Hepatocyte (in vitro differentiated cells): ENCODE measurements around the gene GH2. TPM values are rescaled to one million over a fixed set of nuclear protein-coding genes. Genes with fewer than 3 reads are reported as not detected.

Source experiments
- DNase-seq: peaks from one replicate; pipeline ENCODE4 v3.0.0-alpha.2; 2016; ENCODE audit warnings: low spot score
- H2AFZ ChIP-seq: fragments of 200-600 bp; sonication (generic); 2 replicates; pipeline ENCODE4 v1.6.0; 2016; ENCODE audit warnings: antibody characterized with exemption, mild to moderate bottlenecking
- H3K27ac ChIP-seq: fragments of 200-600 bp; sonication (generic); 2 replicates; pipeline ENCODE4 v1.5.1; 2016; ENCODE audit warnings: mild to moderate bottlenecking
- H3K27me3 ChIP-seq: fragments of 200-600 bp; sonication (generic); 2 replicates; pipeline ENCODE4 v1.6.1; 2016
- H3K36me3 ChIP-seq: fragments of 200-600 bp; sonication (generic); replicated peaks from 2 replicates; pipeline ENCODE4 v1.5.1; 2016; ENCODE audit warnings: low read depth; ENCODE audit not compliant: insufficient read depth
- H3K4me1 ChIP-seq: fragments of 200-600 bp; sonication (generic); 2 replicates; pipeline ENCODE4 v1.5.1; 2016; ENCODE audit warnings: mild to moderate bottlenecking, moderate library complexity; ENCODE audit not compliant: insufficient read depth
- H3K4me2 ChIP-seq: fragments of 200-600 bp; sonication (generic); 2 replicates; pipeline ENCODE4 v1.6.0; 2016
- H3K4me3 ChIP-seq: fragments of 200-600 bp; sonication (generic); 2 replicates; pipeline ENCODE4 v1.5.1; 2016; ENCODE audit warnings: mild to moderate bottlenecking
- H3K79me2 ChIP-seq: fragments of 200-600 bp; sonication (generic); 2 replicates; pipeline ENCODE4 v1.6.0; 2017; ENCODE audit warnings: mild to moderate bottlenecking
- H3K9me2 ChIP-seq: fragments of 200-600 bp; sonication (generic); replicated peaks from 2 replicates; pipeline ENCODE4 v1.6.0; 2017; ENCODE audit warnings: mild to moderate bottlenecking; ENCODE audit not compliant: insufficient read depth
- H3K9me3 ChIP-seq: fragments of 200-600 bp; sonication (generic); 2 replicates; pipeline ENCODE4 v1.5.1; 2016; ENCODE audit warnings: low read depth, mild to moderate bottlenecking
- H4K20me1 ChIP-seq: fragments of 200-600 bp; sonication (generic); 2 replicates; pipeline ENCODE4 v1.6.0; 2016; ENCODE audit warnings: mild to moderate bottlenecking; ENCODE audit not compliant: insufficient read depth, poor library complexity, severe bottlenecking
- CTCF ChIP-seq: fragments of 200-600 bp; sonication (generic); IDR thresholded peaks from 2 replicates; pipeline ENCODE4 v1.5.1; 2016; ENCODE audit warnings: antibody characterized with exemption, mild to moderate bottlenecking; ENCODE audit not compliant: poor library complexity
- EZH2 ChIP-seq: fragments of 200-600 bp; sonication (generic); IDR thresholded peaks from 2 replicates; pipeline ENCODE4 v1.6.1; 2016; ENCODE audit warnings: antibody characterized with exemption, mild to moderate bottlenecking, borderline replicate concordance
- EZH2phosphoT487 ChIP-seq: fragments of 200-600 bp; sonication (generic); IDR thresholded peaks from one replicate; pipeline ENCODE4 v1.6.1; 2018; ENCODE audit warnings: antibody characterized with exemption, mild to moderate bottlenecking, low read depth, moderate library complexity; ENCODE audit not compliant: unreplicated experiment, severe bottlenecking
- WGBS: methylation state at CpG from one replicate; pipeline ENCODE4 v1.1.6; 2016; ENCODE audit warnings: low lambda C conversion rate; ENCODE audit errors: missing lambda C conversion rate; 5-methylcytosine and 5-hydroxymethylcytosine counted together
- polyA plus RNA-seq: library from polyadenylated mRNA; unstranded; fragments of >200 nt; fragmentation: Nextera tagmentation; extraction: Ambion mirVana; gene quantifications from 2 replicates; pipeline ENCODE4 v1.2.1, GENCODE V29; 2016
- total RNA-seq: library from RNA; depleted of rRNA; stranded (reverse); fragments of >200 nt; gene quantifications from 2 replicates; pipeline ENCODE4 v1.2.3, GENCODE V29; 2014

Gene GH2
- total and polyA plus RNA-seq, 2 experiments from 2014 or later, result not detected

GRCh38 chr17:63855185-63855584 is 26.6 kb downstream of the GH2 start:
- H3K4me2 ChIP-seq, result no peak overlapping the region
- H3K79me2 ChIP-seq, result no peaks in the 10 kb centered on the region
- H3K27me3 ChIP-seq, result no peaks in the 10 kb centered on the region
- no peaks in the 10 kb centered on the region for H3K4me1 ChIP-seq
- H3K4me3 ChIP-seq, result no peak overlapping the region
- TF ChIP-seq EZH2phosphoT487, result no peak
- no peak for TF ChIP-seq CTCF
- no peak for TF ChIP-seq EZH2
- no peaks in the 10 kb centered on the region for H3K9me3 ChIP-seq
- no peak overlapping the region for H2AFZ ChIP-seq
- H4K20me1 ChIP-seq, result no peaks in the 10 kb centered on the region
- DNase-seq, result no peak
- H3K36me3 ChIP-seq, result no peaks in the 10 kb centered on the region
- no peak overlapping the region for H3K27ac ChIP-seq
- 94% methylated on average over 8 of the region's 8 CpGs for WGBS
- H3K9me2 ChIP-seq, result no peaks in the 10 kb centered on the region

GRCh38 chr17:63854709-63855108 is 27.0 kb downstream of the GH2 start:
- no peaks in the 10 kb centered on the region for H3K36me3 ChIP-seq
- no peak overlapping the region for H3K4me2 ChIP-seq
- no peaks in the 10 kb centered on the region for H3K79me2 ChIP-seq
- no peaks in the 10 kb centered on the region for H4K20me1 ChIP-seq
- H3K27me3 ChIP-seq, result no peaks in the 10 kb centered on the region
- H2AFZ ChIP-seq, result no peak overlapping the region
- no peaks in the 10 kb centered on the region for H3K9me3 ChIP-seq
- H3K9me2 ChIP-seq, result no peaks in the 10 kb centered on the region
- TF ChIP-seq CTCF (no peak), EZH2phosphoT487 (no peak), EZH2 (no peak)
- no peaks in the 10 kb centered on the region for H3K4me1 ChIP-seq
- no peak for DNase-seq
- no peak overlapping the region for H3K4me3 ChIP-seq
- 76% methylated on average over 5 of the region's 5 CpGs for WGBS
- no peak overlapping the region for H3K27ac ChIP-seq

- H4K20me1 ChIP-seq, result no peaks in the 10 kb centered on the region
- H3K27me3 ChIP-seq, result no peaks in the 10 kb centered on the region
- TF ChIP-seq EZH2, result no peak
- no peak for TF ChIP-seq EZH2phosphoT487
- TF ChIP-seq CTCF, result no peak
- no peak overlapping the region for H3K4me2 ChIP-seq
- peaks cover 5% of the 10 kb centered on the region for H3K4me1 ChIP-seq
- H3K4me3 ChIP-seq, result no peak overlapping the region
- no peaks in the 10 kb centered on the region for H3K79me2 ChIP-seq
- DNase-seq, result no peak
- no peaks in the 10 kb centered on the region for H3K9me2 ChIP-seq
- H3K27ac ChIP-seq, result no peak overlapping the region
- no peak overlapping the region for H2AFZ ChIP-seq
- no peaks in the 10 kb centered on the region for H3K9me3 ChIP-seq
- H3K36me3 ChIP-seq, result no peaks in the 10 kb centered on the region
- 95% methylated on average over 2 of the region's 2 CpGs for WGBS
Observed at GRCh38 chr17:63853260-63853659, 28.5 kb downstream of the GH2 start.

- Histone ChIP-seq H3K4me1 (peaks cover 5% of the 10 kb centered on the region), H3K27me3 (no peaks in the 10 kb centered on the region), H3K4me3 (no peak overlapping the region), H3K4me2 (no peak overlapping the region), H3K36me3 (no peaks in the 10 kb centered on the region), H2AFZ (no peak overlapping the region), H3K9me2 (no peaks in the 10 kb centered on the region), H4K20me1 (no peaks in the 10 kb centered on the region), H3K9me3 (no peaks in the 10 kb centered on the region), H3K27ac (no peak overlapping the region), H3K79me2 (no peaks in the 10 kb centered on the region)
- no peak for TF ChIP-seq EZH2
- TF ChIP-seq EZH2phosphoT487, result no peak
- no peak for TF ChIP-seq CTCF
- no peak for DNase-seq
- WGBS, result 91% methylated on average over 5 of the region's 9 CpGs
Observed at GRCh38 chr17:63850401-63850800, 31.3 kb downstream of the GH2 start.
